Femur (tissue), 1 donor: Measurements from ENCODE around the gene PTPRO.

ENCODE experiments used
- DNase-seq: peaks from one replicate; pipeline ENCODE4 v3.0.0-alpha.2; 2017

Gene PTPRO

DNA sequence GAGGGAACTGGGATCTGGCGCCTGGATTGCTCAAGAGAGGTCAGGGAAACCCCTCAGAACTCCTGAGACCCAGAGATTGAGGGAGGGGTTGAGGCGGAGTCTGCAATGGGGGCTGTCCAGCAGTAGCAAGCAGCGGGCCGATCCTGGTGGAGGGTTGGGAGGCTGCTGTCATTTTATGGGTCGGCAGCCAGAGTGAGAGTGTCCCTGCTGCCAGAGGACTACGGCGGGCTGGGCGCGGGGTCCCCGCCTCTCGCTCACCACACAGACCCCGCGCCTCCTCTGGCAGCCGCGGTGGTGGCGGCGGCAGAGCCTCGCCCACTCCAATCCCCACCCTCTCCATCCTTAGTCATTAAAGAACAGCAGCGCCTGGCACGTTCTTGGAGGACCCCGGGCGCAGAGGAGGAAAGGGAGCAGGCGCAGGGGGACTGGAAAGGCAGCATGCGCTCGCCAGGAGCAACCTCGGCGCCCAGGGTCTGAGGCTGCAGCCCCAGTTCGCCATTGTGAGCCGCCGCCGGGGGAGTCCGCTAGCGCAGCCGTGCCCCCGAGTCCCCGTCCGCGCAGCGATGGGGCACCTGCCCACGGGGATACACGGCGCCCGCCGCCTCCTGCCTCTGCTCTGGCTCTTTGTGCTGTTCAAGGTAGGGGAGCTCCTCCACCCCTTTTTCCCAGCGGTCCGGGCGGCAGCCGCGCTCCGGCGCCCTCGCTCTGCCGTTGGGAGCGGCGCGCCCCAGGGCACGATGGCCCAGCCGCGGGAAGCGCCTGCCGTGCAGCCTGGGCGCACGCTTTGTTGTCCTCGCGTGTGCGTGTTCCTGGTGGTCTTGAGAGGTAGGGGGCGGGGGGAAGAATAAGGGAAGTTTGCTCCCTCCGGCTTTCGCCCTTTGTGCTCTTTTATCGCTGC, at the start of gene PTPRO:
PTPRO (plus strand) TSS at position 345 of the 898 bp plus-strand sequence.
- no peak for DNase-seq

- DNase-seq = no peak
Observed at GRCh38 chr12:15273896-15274295, 48.4 kb upstream of the PTPRO start.

DNA sequence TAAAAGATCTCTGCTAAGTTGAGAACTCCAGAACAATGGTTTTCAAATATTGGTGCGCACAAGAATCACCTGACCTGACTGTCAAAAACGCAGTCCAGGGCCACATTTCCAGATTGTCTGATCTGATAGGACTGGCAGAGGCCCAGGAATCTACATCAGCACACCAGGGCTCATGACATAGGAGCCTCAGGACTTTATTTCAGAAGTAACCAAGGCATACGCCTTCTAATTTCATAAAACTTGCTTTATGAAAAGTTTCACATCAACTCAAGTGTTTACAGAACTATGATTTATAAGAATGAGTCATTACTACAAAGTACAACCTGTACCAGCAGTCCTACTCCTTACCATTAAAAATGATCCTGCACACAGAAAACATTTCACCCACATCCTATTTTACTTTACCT, 47.7 kb upstream of the PTPRO start:
- no peak for DNase-seq

- peak; percentile 36 for DNase-seq
Observed at GRCh38 chr12:15276088-15276698, 46.1 kb upstream of the PTPRO start.

DNA sequence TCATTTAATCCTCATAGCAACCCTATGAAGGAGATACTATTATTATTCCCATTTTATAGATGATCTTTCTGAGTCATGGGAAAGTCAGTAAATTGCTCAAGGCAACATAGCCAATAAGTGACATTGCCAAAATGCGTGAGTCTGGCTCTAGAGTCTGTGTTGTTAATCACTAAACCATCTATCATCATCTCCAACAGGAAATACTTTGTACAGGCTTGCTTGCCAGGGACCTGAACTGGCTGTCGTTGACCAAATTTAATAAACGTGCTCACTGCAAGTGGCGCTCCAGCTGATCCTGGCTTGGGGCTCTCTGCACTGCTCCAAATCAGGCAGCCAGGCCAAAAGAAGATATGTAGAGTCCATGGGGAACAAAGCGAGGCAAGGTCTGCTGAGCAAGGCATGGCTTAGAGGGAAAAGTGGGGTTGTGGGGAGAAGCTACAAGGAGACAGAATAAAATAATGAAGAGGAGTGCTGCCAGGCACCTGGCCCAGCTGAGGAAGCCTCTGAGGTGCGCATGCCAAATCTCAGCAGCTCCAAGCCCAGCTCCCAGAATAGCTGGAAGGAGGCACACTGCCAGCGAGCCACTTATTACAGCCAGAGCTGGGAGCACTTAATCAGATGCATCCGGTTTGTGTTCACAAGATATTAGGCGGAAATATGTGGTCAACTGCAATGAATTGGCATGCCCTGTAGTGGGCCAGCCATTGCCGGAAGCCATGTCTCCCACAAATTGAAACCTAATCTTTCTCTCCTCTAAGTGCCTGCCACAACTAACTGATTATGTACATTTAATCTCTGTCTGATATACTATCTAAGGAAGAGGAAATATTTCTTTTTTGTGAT, 43.3 kb upstream of the PTPRO start:
- peak; percentile 81 for DNase-seq

GRCh38 chr12:15280930-15281329, 41.4 kb upstream of the PTPRO start:
- DNase-seq = no peak

DNA sequence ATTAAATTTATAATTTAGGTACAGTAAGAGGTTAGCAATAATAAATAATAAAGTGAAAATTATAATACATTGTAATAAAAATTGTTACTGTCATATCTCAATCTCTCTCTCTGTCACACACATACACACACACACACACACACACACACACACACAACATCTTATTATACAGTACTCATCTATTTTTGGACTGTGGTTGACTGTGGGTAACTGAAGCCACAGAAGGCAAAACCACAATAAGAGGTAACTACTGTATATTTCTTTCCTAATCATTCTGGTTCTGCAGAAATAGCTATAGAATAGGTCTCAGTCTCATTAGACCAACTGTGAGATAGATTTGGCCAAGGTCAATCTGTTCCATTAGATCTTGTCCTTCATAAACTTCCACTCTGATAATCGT, 33.1 kb upstream of the PTPRO start:
- DNase-seq = no peak

DNA sequence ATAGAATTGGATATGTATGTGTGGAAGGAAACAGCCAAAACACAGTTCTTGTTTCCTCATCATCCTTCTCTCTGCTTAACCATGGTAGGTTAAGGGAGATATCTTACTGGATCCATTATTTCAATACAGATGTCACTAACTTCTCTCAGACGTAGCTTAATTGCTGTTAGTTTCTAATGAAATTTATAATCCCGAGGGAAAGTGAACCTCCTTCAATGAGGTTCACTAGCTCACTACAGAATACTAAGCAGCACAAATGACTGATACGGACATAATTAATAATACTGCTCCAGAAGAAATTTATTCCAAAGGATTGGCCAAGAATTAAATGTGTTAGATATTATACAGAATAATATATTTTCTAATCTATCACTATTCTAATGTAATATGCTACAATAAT, 28.6 kb upstream of the PTPRO start:
- no peak for DNase-seq

- no peak for DNase-seq
Observed at GRCh38 chr12:15299947-15300346, 22.4 kb upstream of the PTPRO start.

DNA sequence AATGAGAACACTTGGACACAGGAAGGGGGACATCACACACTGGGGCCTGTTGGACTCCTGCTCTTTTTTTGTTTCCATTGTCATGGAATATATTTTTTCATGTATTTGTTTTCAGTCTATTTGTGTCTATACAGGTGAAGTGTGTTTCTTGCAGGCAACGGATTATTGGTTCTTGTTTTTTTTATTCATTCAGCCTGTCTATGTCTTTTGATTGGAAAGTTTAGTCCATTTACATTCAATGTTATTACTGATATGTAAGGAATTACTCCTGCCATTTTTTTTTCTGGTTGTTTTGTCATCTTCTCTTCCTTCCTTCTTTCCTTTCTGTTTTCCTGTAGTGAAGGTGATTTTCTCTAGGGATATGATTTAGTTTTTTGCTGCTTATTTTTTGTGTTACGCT, 18.0 kb upstream of the PTPRO start:
- no peak for DNase-seq

DNA sequence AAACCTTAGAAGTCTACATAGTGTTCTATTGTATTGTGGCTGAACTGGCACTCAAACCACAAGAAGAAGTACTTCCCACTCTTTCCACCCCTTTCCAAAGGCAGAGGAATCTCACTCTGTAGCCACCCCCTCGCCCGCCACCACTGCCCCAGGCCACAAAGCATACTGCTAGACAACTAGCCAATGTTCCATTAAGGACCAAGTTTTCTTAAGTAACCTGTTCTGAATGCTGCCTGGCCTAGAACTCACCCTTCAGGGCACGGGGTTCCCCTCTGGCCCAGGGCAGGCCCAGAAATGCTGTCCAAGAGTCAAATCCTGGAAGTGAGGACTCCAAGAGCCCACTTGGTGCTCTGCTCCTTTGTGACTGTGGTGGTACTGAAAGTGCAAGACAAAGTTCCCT, 15.7 kb upstream of the PTPRO start:
- no peak for DNase-seq

- no peak for DNase-seq
Observed at GRCh38 chr12:15307079-15307478, 15.2 kb upstream of the PTPRO start.

DNA sequence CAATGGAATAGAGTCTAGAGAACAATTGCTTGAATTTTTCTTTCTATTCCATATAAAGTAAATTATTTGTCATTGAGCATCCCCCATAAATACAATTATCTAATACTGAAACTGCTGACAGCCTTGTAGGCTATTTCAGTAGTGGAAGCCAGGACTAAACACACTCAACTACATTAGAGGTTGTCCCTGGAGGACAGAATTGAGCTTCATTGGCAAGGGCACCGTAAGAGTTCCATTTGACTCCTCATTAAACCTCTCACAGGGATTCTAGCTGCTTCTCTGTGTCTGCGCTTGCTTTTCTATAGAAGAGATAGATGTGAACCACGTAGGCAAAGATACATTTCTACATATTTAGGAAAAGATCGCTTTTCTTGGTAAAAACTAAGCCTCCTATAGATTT, 3.5 kb upstream of the PTPRO start:
- DNase-seq = no peak

GRCh38 chr12:15320881-15321280, 1.4 kb upstream of the PTPRO start:
- no peak for DNase-seq

DNA sequence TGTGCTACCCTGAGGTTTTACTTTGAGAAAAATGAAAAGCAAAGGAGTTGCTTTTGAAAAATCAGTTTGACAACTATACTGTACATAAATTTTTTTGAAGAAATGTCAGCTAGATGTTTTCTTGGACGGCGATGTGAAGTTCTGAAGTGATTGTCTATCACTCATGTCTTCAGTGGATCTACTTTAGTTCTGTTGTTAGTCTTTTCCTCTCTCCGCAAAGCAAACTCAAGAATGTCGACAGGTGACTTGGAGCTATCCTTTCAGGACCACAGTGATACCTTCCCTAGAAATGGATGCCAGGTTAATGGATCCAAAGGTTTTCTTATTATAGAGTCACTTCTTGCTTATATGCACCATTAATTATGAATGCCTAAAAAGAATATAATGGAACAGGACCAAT, 1.2 kb downstream of the PTPRO start:
- no peak for DNase-seq

- DNase-seq = no peak
Observed at GRCh38 chr12:15329891-15330290, 7.6 kb downstream of the PTPRO start.

GRCh38 chr12:15334225-15334624, 11.9 kb downstream of the PTPRO start:
- no peak for DNase-seq

GRCh38 chr12:15335959-15336358, 13.7 kb downstream of the PTPRO start:
- DNase-seq = no peak

DNA sequence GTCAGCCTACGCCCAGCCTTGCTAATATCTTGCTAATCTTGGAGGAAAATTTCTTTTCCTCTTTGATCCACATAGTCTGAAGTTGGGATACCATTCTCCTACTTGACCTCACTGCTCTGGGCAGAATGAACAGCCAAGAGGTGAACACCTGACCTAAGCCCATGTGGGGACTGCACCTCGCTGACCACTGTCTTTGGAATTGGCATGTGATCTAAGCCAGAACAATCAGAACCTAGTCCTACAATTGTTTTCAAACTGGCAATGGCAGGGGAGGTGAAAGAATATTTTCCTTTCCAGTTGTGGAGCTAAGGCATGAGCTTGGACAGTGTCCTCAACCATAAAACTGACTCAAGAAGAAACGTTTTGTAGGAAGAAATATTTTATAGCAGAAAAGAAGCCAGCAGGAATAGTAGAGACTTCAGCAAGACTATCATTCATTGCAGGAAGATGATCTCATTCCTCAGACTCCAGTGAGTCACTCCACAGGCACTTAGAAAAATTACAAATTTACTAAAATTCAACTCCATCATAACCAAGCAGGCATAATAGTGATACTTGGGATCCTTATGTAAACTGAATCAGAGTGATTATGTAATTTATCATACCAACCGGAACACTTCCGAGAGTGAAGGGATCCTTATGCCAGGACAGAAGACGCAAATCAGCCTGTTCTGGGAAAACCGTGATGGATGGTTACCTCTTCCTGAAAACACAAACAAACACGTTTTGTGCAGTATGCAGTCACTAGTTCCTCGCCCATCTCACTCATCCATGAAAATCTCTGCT, 14.7 kb downstream of the PTPRO start:
- DNase-seq = no peak

DNA sequence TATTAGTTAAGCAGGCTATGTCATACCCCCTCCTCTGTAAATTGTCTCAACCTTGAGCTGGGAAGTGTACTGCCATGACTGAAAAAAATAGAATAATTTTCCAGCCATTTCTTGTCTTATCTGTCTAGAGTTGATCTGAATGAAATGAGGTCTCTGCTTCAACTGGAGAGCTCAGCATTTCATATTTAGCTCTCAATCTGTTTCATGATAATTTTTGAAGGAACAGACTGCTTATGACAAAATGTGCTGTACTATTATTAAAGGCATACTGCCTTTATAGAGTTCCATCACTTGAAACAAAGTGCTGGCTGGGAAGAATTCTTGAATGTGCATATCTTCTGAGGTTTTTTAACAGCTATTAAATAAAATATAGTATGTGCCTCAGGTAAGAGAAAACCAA, 19.1 kb downstream of the PTPRO start:
- DNase-seq = no peak

DNA sequence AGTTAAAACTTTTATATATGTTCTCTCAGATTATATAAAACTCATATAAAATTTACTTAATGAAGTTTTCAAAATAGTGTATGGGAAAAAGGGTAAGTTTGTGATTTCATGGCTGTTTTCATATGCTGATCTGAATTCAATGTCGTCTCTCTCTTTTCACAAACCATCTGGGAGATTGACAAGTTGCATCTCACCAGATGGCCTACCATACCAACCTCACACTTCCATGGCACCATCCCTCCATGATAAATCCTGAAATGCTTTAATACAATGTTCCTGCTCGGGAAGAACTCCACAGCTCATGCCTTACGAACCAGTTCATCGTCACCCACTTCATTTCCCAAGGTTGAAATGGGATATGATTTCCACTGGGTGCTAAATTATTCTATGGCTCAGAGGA, 22.3 kb downstream of the PTPRO start:
- no peak for DNase-seq

DNA sequence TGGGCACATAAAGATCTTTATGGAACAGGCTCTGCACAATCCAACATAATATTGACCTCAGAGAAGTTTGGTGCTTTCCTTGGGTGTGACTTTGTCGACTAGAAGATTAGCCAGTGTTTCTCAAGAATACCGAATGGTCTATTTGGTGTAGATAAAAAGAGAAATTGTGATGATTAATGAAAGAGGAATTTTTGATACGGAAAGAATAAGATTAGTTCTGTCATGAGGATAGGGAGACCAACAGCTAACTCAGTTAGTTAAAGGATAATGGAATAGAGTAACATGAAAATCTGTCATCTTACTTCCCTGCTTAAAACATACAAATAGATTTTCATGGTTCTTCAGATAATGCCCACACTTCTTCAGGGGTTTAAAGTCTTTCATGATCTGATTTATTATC, 24.2 kb downstream of the PTPRO start:
- DNase-seq = no peak

DNA sequence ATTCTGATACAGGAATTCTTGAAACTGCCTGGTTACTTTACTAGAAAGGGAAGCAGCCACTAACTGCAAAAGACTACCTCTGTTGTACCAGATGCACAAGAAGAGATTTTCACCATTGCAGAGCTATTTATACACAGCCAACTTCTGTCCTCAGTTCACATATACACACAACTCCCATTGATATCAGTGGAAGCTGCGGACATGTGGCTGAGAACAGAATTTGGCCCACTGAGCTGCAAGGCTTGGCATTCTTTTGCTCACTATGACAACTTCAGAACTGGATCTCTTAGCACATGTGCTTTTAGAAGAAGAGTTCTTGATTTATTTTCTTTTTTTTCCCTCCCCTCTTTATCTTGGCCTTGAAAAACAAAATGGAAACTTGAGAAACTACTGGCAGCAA, 28.3 kb downstream of the PTPRO start:
- DNase-seq = no peak
